K562 (cell line): ENCODE data around the gene SAFB. TPM values are rescaled to one million over a fixed set of nuclear protein-coding genes. Genes with fewer than 3 reads are reported as not detected.

Experiments used
- ARID1B ChIP-seq: fragments of 450-650 bp; IDR thresholded peaks from 2 replicates; pipeline ENCODE4 v1.6.1; 2016; ENCODE audit warnings: antibody characterized with exemption, mild to moderate bottlenecking, inconsistent platforms
- CHD4 ChIP-seq: fragments of 200-600 bp; sonication (generic); IDR thresholded peaks from 3 replicates; pipeline ENCODE4 v1.6.1; 2012; ENCODE audit warnings: low read depth, mild to moderate bottlenecking, mixed read lengths, low read length, inconsistent platforms; ENCODE audit not compliant: insufficient read depth, insufficient replicate concordance, poor library complexity, severe bottlenecking
- CREBBP ChIP-seq: IDR thresholded peaks from one replicate; pipeline ENCODE4 v1.6.1; 2012; ENCODE audit warnings: low read depth, mild to moderate bottlenecking, control low read depth, inconsistent platforms, low read length
- E2F1 ChIP-seq: sonication (generic); formaldehyde crosslinking; IDR thresholded peaks from 2 replicates; pipeline ENCODE4 v1.8.1; 2023; ENCODE audit warnings: mild to moderate bottlenecking, missing genetic modification reagents, moderate library complexity
- HMG20B ChIP-seq: fragments of 250-450 bp; sonication (Bioruptor Pico); IDR thresholded peaks from 2 replicates; pipeline ENCODE4 v1.5.0; 2021; ENCODE audit warnings: mild to moderate bottlenecking
- HMGXB4 ChIP-seq: sonication (generic); formaldehyde crosslinking; IDR thresholded peaks from 2 replicates; pipeline ENCODE4 v1.8.1; 2023; ENCODE audit warnings: mild to moderate bottlenecking, missing genetic modification reagents
- MTA2 ChIP-seq: fragments of 450-650 bp; IDR thresholded peaks from 2 replicates; pipeline ENCODE4 v1.6.1; 2016; ENCODE audit warnings: low read depth
- SAFB2 ChIP-seq: fragments of 200-400 bp; formaldehyde crosslinking; IDR thresholded peaks from 2 replicates; pipeline ENCODE4 v1.6.1; 2018; ENCODE audit warnings: borderline replicate concordance, low read length, low read depth, moderate library complexity; ENCODE audit not compliant: severe bottlenecking
- SRF ChIP-seq, 2 experiments: fragments of 250-450, 450-650 bp in 1 of 2; sonication (Bioruptor Pico) in 1 of 2; sonication (generic) in 1 of 2; formaldehyde crosslinking; IDR thresholded peaks; 2 replicates each; pipeline versions ENCODE4 v1.5.0 to v1.5.1; 2020 to 2022; ENCODE audit warnings: mild to moderate bottlenecking in 1 of 2, missing genetic modification reagents in 1 of 2
- SRSF3 ChIP-seq: fragments of 200-400 bp; formaldehyde crosslinking; IDR thresholded peaks from 2 replicates; pipeline ENCODE4 v1.6.1; 2016; ENCODE audit warnings: mild to moderate bottlenecking, low read length, moderate library complexity; ENCODE audit not compliant: insufficient read depth
- YY1 ChIP-seq, 3 experiments: IDR thresholded peaks; 2 replicates each; pipeline ENCODE4 v1.6.1; 2011; ENCODE audit warnings: low read length in 2 of 3, mild to moderate bottlenecking in 2 of 3, moderate library complexity in 2 of 3, borderline replicate concordance in 1 of 3, control low read depth in 1 of 3, low read depth in 1 of 3; ENCODE audit not compliant: insufficient read depth in 3 of 3, insufficient replicate concordance in 2 of 3, control insufficient read depth in 1 of 3, insufficient read length in 1 of 3; ENCODE audit errors: extremely low read depth in 1 of 3
- ZNF639 ChIP-seq, 2 experiments: fragments of 200-800 bp in 1 of 2; sonication (Bioruptor generic) in 1 of 2; sonication (generic) in 1 of 2; formaldehyde crosslinking in 1 of 2; IDR thresholded peaks in 1 of 2; conservative IDR thresholded peaks in 1 of 2; 2 replicates each; pipeline versions ENCODE4 v1.5.0 to v1.6.1; 2016 to 2020; ENCODE audit warnings: missing compliant biosample characterization in 1 of 2, missing genetic modification characterization in 1 of 2, missing genetic modification reagents in 1 of 2
- ZNF764 ChIP-seq: fragments of 250-450 bp; sonication (Bioruptor Pico); IDR thresholded peaks from 2 replicates; pipeline ENCODE4 v1.4.0; 2020; ENCODE audit warnings: low read depth, mild to moderate bottlenecking, moderate library complexity
- polyA plus RNA-seq, 8 experiments: library from polyadenylated mRNA; depleted of rRNA in 4 of 8; stranded (reverse) in 5 of 8; unstranded in 3 of 8; fragments of >200 nt; fragmentation: Nextera tagmentation in 2 of 8; fragmentation: Illumina TruSeq in 1 of 8; extraction: Ambion mirVana in 2 of 8; extraction: Trizol in 1 of 8; gene quantifications; 2 replicates each; pipeline versions ENCODE4 v1.2.1 to v1.2.3, GENCODE V29; 2011 to 2014; ENCODE audit warnings: inconsistent platforms in 1 of 8, missing spikeins in 1 of 8
- total RNA-seq, 7 experiments: library from RNA; depleted of rRNA in 6 of 7; stranded (reverse); fragments of >200 nt in 6 of 7; fragmentation: Illumina TruSeq in 2 of 7; extraction: Trizol in 2 of 7; gene quantifications; 2 replicates each; pipeline versions ENCODE4 v1.2.1 to v1.2.3, GENCODE V29; 2011 to 2021; ENCODE audit warnings: low replicate concordance in 1 of 7

The SAFB gene
- total and polyA plus RNA-seq, 9 of the 15 experiments (the other 6 are each of a cell fraction or from before 2014, with no cell fraction given), result 1.1 to 151 (median 83.1) TPM

- peak; percentile 98 for TF ChIP-seq HMGXB4
- no peak for TF ChIP-seq SAFB2
- TF ChIP-seq SRSF3, result 0 out of 2 replicates have a peak, but pooled peaks have one; percentile 74
- TF ChIP-seq E2F1 (CRISPR knock-in tag), result 0 out of 2 replicates have a peak, but pooled peaks have one; percentile 72
- peak in 2 of 3 experiments; percentile 72 to 76 for TF ChIP-seq YY1 (IDR thresholded peaks at IDR 0.05; ENCODE audit: borderline replicate concordance in 1 of 3, control insufficient read depth in 1 of 3, extremely low read depth in 1 of 3, insufficient read depth in 3 of 3, insufficient read length in 1 of 3, insufficient replicate concordance in 2 of 3, low read depth in 1 of 3, low read length in 2 of 3)
- TF ChIP-seq CHD4, result no peak
- TF ChIP-seq MTA2, result no peak
- TF ChIP-seq SRF (CRISPR knock-in tag; IDR thresholded peaks at IDR 0.05), result 0 out of 4 replicates have a peak, but pooled peaks of 1 of the 2 experiments have one; percentile 54
- no peak for TF ChIP-seq ZNF764
- TF ChIP-seq ZNF639 (CRISPR knock-in tag; conservative IDR thresholded peaks at IDR 0.05 in 1 of 2, IDR thresholded peaks at IDR 0.05 in 1 of 2), result peak in 1 of 2 experiments; percentile 86; a peak in 2 of 4 replicates
- no peak for TF ChIP-seq CREBBP
- peak; percentile 44 for TF ChIP-seq ARID1B
- TF ChIP-seq HMG20B (CRISPR knock-in tag), result no peak
These were observed 67.5 kb downstream of the SAFB start, which contains the start of gene RPL36 (continued) for GRCh38 chr19:5690125-5690954.
